Neuron (in vitro differentiated cells): ENCODE results near the gene ZNF76.

ENCODE experiments used
- H2AFZ ChIP-seq: one replicate; pipeline ENCODE4 v1.6.1; 2013; ENCODE audit warnings: low read depth, mild to moderate bottlenecking, inconsistent platforms, low read length, moderate library complexity
- H3K27me3 ChIP-seq: one replicate; pipeline ENCODE4 v1.6.1; 2013; ENCODE audit warnings: low read length; ENCODE audit not compliant: insufficient read depth
- H3K36me3 ChIP-seq: one replicate; pipeline ENCODE4 v1.6.1; 2013; ENCODE audit warnings: low read length; ENCODE audit not compliant: insufficient read depth
- H3K4me1 ChIP-seq: one replicate; pipeline ENCODE4 v1.6.1; 2013; ENCODE audit warnings: low read length; ENCODE audit not compliant: insufficient read depth
- H3K4me3 ChIP-seq: 2 replicates; pipeline ENCODE4 v1.5.1; 2013; ENCODE audit warnings: mild to moderate bottlenecking, low read length, moderate library complexity
- H3K9me3 ChIP-seq: one replicate; pipeline ENCODE4 v1.6.1; 2013; ENCODE audit warnings: low read length

The ZNF76 gene

GRCh38 chr6:35242486-35242885 lies 17.0 kb upstream of the ZNF76 start:
- Histone ChIP-seq H3K4me3 (no peak overlapping the region), H2AFZ (no peak overlapping the region), H3K9me3 (no peaks in the 10 kb centered on the region), H3K27me3 (no peaks in the 10 kb centered on the region), H3K36me3 (peaks cover 75% of the 10 kb centered on the region), H3K4me1 (peaks cover 18% of the 10 kb centered on the region)

- Histone ChIP-seq H3K9me3 (no peaks in the 10 kb centered on the region), H3K36me3 (peaks cover 77% of the 10 kb centered on the region), H3K4me1 (peaks cover 18% of the 10 kb centered on the region), H2AFZ (no peak overlapping the region), H3K27me3 (no peaks in the 10 kb centered on the region), H3K4me3 (no peak overlapping the region)
Observed at GRCh38 chr6:35242906-35243305, 16.6 kb upstream of the ZNF76 start.

- Histone ChIP-seq H3K36me3 (peaks cover 75% of the 10 kb centered on the region), H2AFZ (no peak overlapping the region), H3K9me3 (no peaks in the 10 kb centered on the region), H3K27me3 (no peaks in the 10 kb centered on the region), H3K4me3 (no peak overlapping the region), H3K4me1 (peaks cover 13% of the 10 kb centered on the region)
Observed at GRCh38 chr6:35243386-35243958, 16.1 kb upstream of the ZNF76 start.

- Histone ChIP-seq H3K4me1 (peaks cover 5% of the 10 kb centered on the region), H2AFZ (no peak overlapping the region), H3K9me3 (no peaks in the 10 kb centered on the region), H3K27me3 (no peaks in the 10 kb centered on the region), H3K36me3 (peaks cover 78% of the 10 kb centered on the region), H3K4me3 (no peak overlapping the region)
Observed at GRCh38 chr6:35244551-35244950, 15.0 kb upstream of the ZNF76 start.

GRCh38 chr6:35247642-35248231 lies 11.8 kb upstream of the ZNF76 start:
- Histone ChIP-seq H3K36me3 (peaks cover 76% of the 10 kb centered on the region), H3K9me3 (no peaks in the 10 kb centered on the region), H3K4me3 (no peak overlapping the region), H2AFZ (no peak overlapping the region), H3K27me3 (no peaks in the 10 kb centered on the region), H3K4me1 (no peaks in the 10 kb centered on the region)

- Histone ChIP-seq H3K27me3 (no peaks in the 10 kb centered on the region), H3K4me1 (no peaks in the 10 kb centered on the region), H3K36me3 (peaks cover 71% of the 10 kb centered on the region), H2AFZ (no peak overlapping the region), H3K9me3 (no peaks in the 10 kb centered on the region), H3K4me3 (no peak overlapping the region)
Observed at GRCh38 chr6:35248300-35248699, 11.2 kb upstream of the ZNF76 start.

GRCh38 chr6:35248965-35249364 lies 10.6 kb upstream of the ZNF76 start:
- Histone ChIP-seq H3K4me3 (no peak overlapping the region), H3K36me3 (peaks cover 65% of the 10 kb centered on the region), H3K9me3 (no peaks in the 10 kb centered on the region), H2AFZ (no peak overlapping the region), H3K4me1 (no peaks in the 10 kb centered on the region), H3K27me3 (no peaks in the 10 kb centered on the region)

- Histone ChIP-seq H3K27me3 (no peaks in the 10 kb centered on the region), H3K4me1 (peaks cover 2% of the 10 kb centered on the region), H3K36me3 (peaks cover 38% of the 10 kb centered on the region), H3K9me3 (no peaks in the 10 kb centered on the region), H2AFZ (no peak overlapping the region), H3K4me3 (no peak overlapping the region)
Observed at GRCh38 chr6:35251949-35252348, 7.6 kb upstream of the ZNF76 start.

GRCh38 chr6:35253249-35253648 lies 6.3 kb upstream of the ZNF76 start:
- Histone ChIP-seq H3K4me3 (no peak overlapping the region), H2AFZ (no peak overlapping the region), H3K36me3 (peaks cover 32% of the 10 kb centered on the region), H3K9me3 (no peaks in the 10 kb centered on the region), H3K27me3 (no peaks in the 10 kb centered on the region), H3K4me1 (peaks cover 3% of the 10 kb centered on the region)

- H3K9me3 ChIP-seq: no peaks in the 10 kb centered on the region
- H3K36me3 ChIP-seq: no peaks in the 10 kb centered on the region
- peak overlapping the region; percentile 63 for H3K4me3 ChIP-seq
- peak overlapping the region; percentile 44 for H2AFZ ChIP-seq
- H3K4me1 ChIP-seq: peaks cover 15% of the 10 kb centered on the region
- H3K27me3 ChIP-seq: no peaks in the 10 kb centered on the region
Observed at GRCh38 chr6:35258336-35258735, 1.2 kb upstream of the ZNF76 start.

GRCh38 chr6:35258858-35259193 lies 709 bp upstream of the ZNF76 start:
- no peaks in the 10 kb centered on the region for H3K9me3 ChIP-seq
- H2AFZ ChIP-seq: peak overlapping the region; percentile 44
- H3K36me3 ChIP-seq: no peaks in the 10 kb centered on the region
- peak overlapping the region; percentile 63 for H3K4me3 ChIP-seq
- peaks cover 15% of the 10 kb centered on the region for H3K4me1 ChIP-seq
- no peaks in the 10 kb centered on the region for H3K27me3 ChIP-seq

- Histone ChIP-seq H3K4me3 (peak overlapping the region; percentile 63), H3K4me1 (peaks cover 15% of the 10 kb centered on the region), H3K27me3 (no peaks in the 10 kb centered on the region), H2AFZ (peak overlapping the region; percentile 56), H3K9me3 (no peaks in the 10 kb centered on the region), H3K36me3 (no peaks in the 10 kb centered on the region)
Observed at GRCh38 chr6:35259948-35260590, 534 bp downstream of the ZNF76 start.

- H3K4me1 ChIP-seq: peaks cover 13% of the 10 kb centered on the region
- H3K4me3 ChIP-seq: peak overlapping the region; percentile 63
- no peaks in the 10 kb centered on the region for H3K9me3 ChIP-seq
Observed at GRCh38 chr6:35260591-35261570, 1.3 kb downstream of the ZNF76 start.

More at GRCh38 chr6:35260591-35261570, 1.3 kb downstream of the ZNF76 start:
- no peak overlapping the region for H2AFZ ChIP-seq
- no peaks in the 10 kb centered on the region for H3K36me3 ChIP-seq
- H3K27me3 ChIP-seq: no peaks in the 10 kb centered on the region
